GM19397 (cell line): ENCODE results near the gene AKNA.

Experiments
- ATAC-seq: cut with Tn5 transposase; IDR thresholded peaks from one replicate; pipeline ENCODE4 v1.9.1; 2021; ENCODE audit warnings: mild to moderate bottlenecking, moderate library complexity; ENCODE audit not compliant: unreplicated experiment

Gene AKNA

DNA sequence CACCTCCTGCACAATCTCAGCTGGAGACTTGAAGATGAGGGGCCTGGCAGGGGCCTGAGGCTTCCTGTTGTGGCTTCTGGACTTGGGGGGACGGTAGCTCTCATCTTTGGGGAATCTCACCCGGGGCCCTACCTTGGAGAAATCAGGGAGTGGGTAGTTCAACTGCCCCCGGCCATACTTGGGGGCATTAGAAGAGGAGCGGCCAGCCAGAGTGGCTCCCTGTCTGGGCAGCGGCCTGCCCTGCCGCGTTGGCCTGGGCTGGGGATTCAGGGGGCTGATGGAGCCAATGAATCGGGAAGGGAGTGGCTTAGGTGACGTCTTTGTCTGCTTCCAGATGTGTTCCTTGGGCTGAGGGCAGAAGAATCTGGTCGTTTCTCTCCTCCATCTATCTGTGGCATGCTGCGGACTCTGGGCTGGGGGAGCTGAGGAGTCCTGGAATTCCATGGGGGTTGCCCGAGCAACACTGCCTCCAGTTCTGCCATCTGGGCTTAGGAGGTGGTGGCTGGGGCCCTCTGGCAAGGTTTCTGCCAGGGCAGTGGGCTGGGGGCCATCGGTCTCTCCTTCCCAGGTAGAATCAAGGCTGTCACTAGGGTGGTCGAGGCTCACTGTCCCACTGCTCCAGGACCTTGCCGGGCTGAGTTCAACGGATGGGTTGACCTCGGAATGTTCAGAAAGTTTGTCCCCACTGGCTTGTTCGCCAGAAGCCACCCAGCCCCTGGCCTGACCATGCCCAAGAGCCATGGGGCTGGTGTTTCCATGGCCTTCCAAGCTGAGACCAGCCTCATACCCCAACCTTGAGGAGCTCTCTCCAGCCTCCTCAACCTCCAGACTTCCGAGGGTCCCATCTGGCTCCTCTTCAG, 11.0 kb downstream of the AKNA start:
- ATAC-seq = no peak

DNA sequence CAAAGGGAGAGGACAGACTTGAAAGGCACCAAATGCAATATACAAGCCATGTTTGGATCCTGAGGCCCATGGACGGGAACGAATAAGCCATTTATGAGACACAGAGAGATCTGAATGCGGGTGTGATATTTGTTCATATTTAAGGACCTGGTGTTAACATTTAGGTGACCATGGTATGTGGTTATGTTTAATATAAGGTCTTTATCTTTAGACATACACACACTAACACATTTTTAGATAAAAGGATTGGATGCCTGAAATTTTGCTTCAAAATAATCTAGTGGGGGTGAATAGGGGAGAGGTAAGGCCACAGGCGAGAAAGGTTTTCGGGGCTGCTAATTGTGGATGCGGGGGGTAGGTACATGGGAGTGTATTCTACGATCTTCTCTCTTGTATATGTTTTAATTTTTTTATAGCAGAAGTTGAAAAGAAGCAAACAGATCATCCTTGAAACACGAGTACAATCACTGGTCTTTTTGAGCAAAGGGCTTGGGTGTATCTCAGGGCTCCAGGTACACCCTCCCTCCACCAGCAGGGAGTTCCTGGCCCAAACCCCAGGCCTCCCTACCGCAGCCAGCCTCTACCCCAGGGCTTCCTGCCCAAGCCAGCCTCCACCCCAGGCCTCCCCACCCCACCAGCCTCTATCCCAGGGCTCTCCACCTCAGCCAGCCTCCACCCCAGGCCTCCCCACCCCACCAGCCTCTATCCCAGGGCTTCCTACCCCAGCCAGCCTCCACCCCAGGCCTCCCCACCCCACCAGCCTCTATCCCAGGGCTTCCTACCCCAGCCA, 12.2 kb downstream of the AKNA start:
- ATAC-seq = no peak

DNA sequence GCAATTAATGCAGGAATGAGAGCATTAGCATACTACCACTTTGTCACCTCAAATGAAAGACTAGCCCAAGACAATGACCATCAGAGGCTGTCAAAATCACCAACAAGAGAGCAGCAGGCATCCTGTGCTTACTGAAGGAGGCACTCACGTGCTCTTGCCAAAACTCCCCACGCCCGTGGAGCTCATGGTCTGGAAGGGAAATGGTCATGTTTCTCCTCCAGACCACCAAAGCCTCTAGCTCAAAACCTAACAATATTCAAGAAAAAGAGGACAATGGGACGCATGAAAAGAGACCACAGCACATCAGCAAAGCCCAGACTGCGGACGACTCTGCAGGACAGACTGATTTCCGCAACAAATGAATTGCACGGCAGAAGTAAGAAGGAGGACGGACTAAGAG, 12.8 kb downstream of the AKNA start:
- no peak for ATAC-seq

DNA sequence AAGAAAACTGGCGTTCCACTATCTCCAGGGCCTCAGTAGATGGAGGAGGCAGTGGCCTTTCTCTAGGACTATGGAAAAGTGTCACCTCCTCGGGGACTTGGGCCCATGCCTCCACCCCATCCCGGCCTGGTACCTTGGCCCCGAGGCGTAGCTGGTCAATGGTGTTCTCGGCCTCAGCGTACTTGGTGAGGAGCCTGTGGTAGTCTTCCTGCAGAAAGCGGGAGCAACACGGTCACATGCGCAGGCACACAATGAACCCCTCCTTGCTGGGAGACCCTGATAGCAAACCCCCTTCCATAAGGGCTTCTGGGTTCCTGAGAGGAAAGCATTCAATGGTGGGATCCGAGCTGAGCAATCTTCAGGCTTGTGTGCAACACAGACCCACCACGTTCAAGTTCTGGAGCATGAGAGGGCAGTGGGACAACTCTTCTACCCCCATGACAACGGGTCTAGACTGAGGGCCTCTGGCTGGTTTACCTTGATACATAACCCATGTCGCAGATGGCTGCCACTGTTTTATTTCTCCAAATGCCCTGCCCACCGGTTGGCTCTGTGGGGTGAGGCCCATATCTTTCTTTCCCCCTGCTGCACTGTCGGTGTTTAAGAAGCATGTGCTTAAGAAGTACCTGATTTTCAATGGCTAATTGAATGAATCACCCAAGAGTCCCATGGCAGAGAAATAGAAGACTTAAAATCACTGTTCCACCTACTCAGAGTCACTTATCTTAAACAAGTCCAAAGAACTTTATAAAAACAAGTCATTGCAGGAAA, 13.6 kb downstream of the AKNA start:
- no peak for ATAC-seq

DNA sequence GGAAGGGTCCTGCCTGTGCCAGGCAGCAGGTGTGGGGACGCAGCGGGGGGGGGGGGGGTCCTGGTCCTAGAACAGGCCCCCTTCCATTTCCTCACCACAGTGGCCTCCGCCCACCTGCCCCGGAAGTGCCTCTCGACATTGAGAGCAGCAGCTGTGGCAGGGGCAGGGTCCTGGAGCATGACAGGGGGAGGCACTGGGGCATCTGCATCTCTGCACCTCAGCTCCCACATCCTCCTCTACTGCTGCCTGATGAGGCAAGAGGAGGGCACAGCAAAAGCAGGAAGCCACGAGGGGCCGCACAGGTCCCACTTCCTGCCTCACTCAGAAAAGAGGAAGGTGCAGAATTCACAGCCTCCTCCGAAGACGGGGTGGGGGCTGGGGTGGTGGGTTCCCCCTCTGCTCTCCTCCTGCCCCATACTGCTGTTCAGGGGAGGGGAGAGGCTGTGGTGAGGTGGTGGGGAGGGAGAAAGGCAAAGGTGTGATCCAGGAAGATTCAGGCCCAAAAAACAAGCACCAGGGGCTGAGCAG, 14.8 kb downstream of the AKNA start:
- peak; percentile 95 for ATAC-seq

DNA sequence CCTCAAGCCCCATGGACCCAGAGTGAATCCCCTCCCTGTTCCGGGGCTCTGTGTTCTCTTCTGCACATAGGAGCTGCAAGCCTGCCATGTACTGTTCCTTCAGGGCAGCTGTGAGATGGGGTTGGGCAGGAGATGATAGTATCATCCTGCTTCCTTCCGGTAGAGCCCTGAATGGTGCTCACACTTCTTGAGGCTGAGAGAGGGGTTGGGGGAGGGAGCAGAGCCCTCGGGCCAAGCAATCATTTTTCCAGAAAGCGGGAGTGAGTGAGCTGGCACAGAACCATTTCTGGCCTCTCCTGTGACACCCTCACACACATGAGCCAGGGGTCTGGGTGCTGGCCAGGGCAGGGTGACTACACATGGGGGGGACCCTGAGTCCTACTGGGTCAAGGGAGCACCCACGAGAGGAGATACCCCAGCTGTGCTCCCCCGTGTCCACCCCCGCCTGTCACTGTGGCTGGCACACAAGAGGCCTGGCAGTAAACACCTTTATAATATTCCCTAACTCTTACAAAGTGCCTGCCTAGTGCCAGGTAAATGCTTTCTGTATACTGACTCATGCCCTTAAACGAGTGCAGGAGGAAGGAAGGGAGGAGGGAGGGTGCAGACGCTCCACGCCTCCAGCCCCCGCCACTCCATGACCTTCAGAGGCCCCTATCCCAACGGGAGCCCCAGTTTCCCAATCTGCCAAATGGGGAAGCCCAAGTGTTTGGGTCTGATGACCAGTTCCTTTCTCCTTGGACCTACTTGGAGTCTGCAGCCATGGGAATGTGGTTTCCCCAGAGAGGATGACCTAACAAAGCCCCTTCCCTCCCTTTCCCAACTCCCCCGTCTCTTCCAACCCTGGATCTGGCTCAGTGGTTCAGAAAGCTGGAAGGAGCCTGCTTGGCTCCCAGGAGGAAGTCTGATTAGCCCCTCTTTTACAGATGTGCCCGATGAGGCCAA, 15.5 kb downstream of the AKNA start:
- no peak for ATAC-seq

DNA sequence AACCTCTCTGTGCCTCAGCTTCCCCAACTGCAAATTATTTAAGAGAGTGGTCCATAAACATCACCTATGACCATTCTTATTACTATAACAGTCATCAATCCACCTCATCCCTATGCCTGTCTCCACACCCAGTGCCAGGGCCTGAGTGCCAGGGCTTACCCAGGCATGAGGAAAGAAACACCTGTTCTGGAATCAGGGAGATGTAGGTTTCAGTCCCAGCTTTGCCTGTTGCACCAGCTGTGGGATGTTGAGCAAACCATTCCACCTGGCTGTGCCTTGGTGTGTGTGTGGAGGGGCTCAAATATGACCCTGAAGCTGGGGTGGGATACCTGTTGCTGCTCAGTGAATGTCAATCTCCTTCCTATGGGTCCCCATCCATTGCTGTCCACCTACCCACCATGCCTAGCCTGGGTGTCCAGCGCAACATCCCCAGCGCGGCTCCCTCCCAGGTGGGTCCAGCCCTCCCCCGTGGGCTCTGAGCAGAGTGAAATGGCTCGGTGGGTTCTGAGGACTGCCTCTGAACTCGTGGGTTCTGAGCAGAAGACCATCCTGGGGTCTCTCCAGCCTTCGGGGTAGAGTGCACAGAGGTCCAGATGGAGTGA, 16.3 kb downstream of the AKNA start:
- no peak for ATAC-seq

DNA sequence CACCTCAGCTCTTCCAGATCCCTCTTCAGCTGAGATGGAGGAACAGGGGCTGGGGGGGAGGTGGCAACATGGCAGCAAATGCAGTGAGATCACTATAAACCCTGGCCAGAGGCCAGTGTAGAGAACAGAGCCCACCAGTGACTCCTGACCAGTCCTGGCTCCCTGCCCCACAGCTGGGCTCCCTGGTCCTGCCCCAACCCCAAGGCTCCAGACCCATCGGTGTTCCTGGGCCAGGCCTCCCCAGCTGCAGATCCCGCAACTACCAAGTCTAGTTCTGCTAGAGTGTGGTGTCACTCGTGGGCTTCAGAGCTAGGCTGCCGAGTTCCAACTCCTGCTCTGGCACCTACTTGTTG, 16.8 kb downstream of the AKNA start:
- ATAC-seq = no peak

DNA sequence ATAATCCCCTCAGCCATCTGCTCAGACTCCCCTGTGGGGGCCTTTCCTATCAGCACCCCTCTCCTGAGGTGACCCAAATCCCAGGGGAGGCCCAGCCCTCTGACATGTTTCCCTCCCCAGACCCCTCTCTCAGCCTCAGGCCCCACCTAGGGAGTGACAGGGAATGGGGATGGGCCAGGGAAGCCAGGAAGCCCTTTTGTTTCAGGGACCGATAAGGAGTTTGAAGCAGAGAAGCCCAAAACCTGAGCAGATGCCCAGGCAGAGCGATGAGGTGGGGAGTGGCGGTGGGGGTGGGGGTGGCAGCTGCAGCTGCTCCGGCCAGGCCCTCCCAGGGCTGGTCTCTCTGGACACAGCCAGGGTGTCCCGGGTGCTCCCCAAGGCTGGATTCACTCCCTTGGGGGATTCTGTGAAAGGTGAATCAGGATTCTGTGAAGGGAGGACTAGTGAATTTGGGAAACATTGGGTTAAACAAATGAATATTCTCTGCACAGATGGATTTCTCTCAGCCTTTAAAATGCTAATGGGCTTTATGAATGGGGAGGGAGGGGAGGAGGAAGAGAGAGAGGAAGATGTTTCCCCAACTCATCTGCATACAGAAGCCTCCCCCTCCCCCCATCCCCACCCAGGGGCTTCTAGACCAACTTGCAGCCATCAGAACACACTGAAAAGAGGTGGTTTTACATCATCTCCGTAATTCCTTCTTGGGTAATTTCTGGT, 17.4 kb downstream of the AKNA start:
- ATAC-seq = no peak

DNA sequence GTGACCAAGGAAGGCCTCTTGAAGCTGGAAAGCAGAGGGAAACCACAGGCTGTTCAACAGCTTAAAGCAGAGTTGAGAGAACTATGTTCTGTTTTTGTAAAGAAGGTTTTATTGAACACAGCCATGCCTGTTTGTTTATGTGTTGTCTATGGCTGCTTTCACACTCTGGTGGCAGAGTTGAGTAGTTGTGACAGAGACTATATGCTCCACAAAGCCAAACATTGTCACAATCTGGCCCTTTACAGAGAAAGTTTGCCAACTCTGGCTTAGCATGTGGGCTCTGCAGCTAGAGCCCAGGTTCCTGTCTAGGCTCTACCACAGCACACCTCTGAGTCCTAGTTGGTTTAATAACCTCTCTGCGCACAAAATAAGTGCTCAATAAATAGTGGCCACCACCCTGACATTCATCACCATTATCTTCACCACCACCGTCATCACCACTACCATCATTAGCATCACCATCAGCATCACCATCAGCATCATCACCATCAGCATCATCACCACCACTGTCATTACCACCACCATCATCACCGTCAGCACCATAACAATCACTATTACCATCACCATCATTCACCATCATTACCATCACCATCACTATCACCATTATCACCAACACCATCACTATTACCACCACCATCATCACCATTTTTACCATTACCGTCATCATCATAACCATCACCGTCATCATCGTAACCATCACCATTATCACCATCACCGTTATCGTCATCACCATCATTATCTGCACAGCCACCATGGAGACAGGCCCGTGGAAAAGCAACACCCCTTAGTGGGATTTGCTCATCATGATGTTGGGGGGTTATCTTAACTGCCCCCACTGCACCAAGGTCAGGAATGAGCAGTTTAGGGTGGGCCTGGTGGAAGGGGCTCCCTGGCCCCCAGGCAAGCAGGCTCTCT, 18.3 kb downstream of the AKNA start:
- no peak for ATAC-seq

DNA sequence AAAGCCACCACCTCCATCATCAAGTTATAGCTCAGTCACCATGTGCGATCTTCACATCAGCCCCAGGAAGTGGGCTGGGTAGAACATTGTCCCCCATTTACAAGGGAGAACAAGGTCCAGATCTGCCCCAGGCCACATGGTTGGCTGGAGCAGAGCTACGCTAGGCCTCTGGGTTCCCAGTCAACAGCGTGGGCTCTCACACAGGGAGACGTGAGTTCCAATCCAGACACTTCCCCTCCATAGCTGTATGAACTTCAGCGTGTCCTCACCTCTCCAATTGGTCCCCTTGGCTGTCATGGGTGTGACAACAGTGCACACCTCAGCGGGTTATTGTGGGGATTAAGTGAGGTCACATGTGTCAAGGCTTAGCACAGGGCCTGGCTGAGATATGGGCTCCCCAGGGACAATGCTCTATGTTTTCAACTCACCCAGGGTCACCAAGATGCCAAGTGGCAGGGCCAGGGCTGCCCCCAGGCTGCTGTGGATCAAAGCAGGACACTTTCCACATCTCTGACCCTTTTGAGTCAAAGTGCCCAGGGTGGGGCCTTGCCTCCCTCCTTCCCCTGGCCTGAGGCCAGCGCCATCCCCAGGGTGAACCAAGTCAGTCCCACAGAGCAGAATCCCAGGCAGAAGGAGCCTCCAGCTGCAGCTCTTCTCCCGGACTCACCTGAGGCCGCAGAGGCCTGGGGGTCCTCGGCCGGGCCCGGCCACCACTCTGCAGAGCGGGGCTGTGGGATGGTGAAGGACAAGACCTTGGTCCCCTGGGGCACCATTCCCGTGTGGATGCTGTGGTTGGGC, 19.8 kb downstream of the AKNA start:
- ATAC-seq = no peak

DNA sequence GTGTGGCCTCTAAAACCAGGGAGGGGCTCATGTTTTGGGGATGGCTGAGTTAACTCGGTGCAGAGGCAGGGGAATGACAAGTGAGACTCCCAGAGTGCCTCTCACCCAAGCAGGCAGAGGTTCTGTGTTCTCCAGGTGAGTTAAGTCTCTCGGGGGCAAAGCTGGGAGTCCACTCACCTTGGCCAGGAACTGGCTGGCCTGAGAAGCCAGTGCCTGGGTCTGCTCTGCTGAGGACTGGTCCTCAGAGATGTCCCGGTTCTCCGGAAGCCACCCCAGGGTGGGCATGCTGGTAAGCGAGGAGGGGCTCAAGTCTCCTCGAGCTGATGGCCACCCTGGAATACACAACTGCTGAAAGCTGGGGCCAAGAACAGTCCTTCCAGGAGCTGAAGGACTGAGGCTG, 20.4 kb downstream of the AKNA start:
- no peak for ATAC-seq

DNA sequence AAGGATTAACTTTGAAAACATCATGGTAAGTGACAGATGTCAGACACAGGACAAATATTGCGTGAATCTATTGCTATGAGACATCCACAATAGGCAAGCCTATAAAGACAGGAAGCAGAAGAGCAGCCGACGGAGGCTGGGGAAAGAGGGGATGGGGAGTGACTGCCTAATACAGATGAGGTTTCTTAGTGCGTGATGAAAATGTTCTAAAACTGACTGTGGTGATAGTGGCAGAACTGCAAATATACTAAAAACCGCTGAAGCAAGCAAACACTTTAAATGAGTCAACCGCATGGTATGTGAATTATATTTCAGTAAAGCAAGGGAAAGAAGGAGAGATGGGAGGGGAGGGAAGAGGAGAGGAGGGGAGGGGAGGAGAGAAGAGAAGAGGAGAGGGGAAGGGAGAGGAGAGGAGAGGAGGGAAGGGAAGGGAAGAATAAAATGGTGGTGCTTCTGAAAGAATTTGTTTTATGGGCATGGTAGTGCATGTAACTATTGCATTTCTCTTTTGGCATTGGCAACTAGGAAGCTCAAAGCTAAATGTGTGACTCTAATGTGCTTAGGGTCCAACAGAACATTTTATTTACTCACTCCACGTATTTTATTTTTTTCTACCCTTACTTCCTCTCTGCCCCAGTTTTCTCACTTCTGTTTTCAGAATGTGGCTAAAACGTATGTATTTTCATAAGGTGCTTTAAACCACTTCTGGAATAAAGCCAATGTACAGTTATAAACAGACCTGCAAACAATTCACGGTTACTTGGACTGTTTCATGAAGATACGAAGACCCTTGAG, 21.3 kb downstream of the AKNA start:
- peak; percentile 41 for ATAC-seq

DNA sequence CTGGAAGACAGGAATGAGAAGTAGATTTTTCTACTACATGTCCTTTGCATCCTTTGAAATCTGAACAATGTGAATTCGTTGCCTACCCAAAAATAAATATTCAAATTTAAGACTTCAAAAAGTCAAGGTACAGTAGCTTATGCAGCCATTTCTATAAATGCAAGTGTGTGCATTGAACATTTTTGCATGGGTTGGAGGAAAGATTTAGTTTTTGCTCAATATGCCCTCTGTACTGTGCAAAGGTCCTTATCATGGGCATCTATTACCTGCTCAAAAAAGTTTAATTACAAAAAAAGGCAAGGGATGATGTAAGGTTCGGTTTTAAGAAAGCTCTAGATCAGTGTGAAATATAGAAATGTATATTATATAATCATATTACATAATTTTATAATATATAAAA, 22.6 kb downstream of the AKNA start:
- ATAC-seq = no peak

DNA sequence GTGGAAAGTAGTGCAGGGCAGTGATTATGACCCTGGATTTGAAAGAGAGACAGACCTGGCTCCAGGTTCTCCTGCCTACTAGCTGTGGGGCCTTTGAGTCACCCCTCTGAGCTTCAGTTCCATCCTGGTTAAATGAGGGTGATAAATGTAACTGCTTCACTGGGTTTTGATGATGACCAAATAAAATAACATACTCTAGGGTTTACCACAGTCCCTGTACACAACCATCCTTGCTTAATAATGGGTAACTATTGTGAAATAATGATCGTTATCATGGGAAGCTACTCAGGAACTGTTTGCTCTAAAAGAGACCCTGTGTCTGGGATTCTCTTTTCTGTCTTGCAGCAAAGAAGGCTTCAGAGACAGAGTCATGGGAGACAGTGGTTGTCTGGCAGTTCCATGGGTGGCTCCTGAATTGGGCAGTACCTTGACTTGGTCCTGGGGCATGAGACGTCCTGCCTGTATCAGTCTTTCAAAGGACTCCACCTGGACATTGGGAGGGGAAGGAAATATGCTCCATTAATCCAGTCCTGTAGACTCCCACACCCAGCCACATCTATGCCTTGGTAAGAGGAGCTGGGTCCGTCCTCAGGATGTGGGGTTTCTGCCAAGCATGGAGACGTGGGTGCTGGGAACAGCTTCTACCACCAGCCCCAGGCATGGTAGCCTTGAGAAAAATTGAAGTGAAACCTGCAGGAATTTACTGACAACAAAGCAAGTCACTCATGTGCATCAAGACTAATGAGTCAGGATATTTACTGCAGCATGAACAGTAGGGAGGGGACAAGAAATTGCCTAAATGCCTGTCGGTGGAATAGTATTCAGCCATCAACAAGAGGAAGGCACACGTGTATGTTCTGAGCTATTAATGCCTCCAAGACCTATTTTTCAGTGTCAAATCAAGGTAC, 23.4 kb downstream of the AKNA start:
- no peak for ATAC-seq

DNA sequence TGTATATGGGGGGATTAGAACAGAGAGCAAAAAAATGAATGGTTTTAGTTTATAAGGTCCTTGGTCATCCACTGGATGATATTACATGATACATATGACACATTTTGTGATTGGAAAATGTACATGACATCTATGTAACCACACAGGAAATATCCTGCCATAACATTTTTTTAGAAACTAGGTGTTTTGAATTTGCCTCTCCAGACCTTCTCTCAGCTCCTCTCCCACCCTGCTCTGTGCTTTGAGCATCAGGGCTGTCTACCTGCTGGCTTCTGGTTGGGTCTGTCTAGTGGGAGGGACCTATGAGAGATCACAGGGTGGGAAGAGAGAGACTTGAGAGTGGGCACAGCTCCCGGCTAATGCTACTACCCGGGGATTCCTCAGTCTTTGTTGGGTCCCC, 24.4 kb downstream of the AKNA start:
- ATAC-seq = no peak
